ENCODE data around the gene ST8SIA3.

GRCh38 chr18:57397440-57398132 lies 45.2 kb downstream of the ST8SIA3 start:
- TF ChIP-seq POLR2A (IDR thresholded peaks at IDR 0.05) (no peak), CTCF (IDR thresholded peaks at IDR 0.05) (no peak)
